Measurements from ENCODE around the gene BMP7.
"Not testable (repeated sequence)": the region's sequence is repeated elsewhere in the genome, so short reads cannot be mapped to it uniquely, and the experiment has no call there.

The BMP7 gene

DNA sequence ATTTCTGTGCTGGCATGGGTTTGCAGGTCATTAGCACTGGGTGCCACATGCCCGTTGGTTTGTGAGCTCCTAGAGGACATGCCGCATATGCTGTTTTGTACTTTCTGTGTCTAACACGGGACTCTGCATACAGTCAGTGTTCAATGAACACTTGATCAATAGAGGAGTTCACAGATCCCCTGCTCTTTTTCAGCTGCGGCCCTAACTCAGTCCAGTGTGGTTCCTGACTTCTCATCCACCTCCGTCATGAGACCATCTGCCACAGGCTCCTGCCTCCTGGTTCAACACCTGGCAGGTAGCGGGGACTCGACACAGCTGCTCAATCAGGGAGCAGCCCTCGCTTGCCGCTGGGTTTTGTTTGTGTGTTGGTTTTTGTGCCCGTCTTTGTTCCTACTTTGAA is 13.8 kb upstream of the BMP7 start:
- H3K4me3 ChIP-seq (ENCODE audit: low read depth, low read length): no peak overlapping the region
- TF ChIP-seq, protein P1, sequence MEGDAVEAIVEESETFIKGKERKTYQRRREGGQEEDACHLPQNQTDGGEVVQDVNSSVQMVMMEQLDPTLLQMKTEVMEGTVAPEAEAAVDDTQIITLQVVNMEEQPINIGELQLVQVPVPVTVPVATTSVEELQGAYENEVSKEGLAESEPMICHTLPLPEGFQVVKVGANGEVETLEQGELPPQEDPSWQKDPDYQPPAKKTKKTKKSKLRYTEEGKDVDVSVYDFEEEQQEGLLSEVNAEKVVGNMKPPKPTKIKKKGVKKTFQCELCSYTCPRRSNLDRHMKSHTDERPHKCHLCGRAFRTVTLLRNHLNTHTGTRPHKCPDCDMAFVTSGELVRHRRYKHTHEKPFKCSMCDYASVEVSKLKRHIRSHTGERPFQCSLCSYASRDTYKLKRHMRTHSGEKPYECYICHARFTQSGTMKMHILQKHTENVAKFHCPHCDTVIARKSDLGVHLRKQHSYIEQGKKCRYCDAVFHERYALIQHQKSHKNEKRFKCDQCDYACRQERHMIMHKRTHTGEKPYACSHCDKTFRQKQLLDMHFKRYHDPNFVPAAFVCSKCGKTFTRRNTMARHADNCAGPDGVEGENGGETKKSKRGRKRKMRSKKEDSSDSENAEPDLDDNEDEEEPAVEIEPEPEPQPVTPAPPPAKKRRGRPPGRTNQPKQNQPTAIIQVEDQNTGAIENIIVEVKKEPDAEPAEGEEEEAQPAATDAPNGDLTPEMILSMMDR (IDR thresholded peaks at IDR 0.05; ENCODE audit: insufficient read depth, low read depth, low read length, missing control alignments): no peak
- no peak for DNase-seq (ENCODE audit: low read depth)

DNA sequence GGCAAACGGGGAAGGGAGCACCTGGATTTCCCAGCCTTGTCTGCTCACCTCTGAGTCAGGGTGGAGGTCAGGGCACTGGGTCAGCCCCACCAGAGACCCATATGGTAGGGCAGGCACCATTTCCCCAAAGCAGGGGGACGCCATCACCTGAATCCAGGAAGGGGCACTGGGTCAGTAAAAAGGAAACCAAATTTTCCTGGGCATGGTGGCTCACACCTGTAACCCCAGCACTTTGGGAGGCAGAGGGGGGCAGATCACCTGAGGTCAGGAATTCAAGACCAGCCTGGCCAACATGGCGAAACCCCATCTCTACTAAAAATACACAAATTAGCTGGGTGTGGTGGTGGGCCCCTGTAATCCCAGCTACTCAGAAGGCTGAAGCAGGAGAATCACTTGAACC is 13.1 kb upstream of the BMP7 start:
- not testable (repeated sequence) for H3K4me3 ChIP-seq (ENCODE audit: low read depth, low read length); DNase-seq (ENCODE audit: low read depth)

DNA sequence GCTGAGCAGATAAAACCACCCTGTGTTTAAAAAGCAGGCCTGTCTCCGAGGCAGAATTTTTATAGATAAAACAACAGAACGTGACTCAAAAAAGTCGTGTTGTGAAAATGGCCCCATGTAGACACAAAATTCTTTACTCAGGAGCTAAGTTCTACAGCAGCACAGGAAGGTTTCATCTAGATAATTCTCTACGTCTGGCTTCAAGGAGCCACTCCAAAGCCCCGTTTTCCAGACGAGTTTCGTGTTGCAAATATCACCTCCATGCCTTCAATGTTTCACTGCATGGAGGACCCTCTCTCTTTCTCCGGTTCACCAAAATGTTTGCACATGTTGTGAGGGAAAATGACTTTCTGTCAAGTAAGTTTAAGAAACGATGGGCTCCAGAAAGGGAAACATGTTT is 12.0 kb upstream of the BMP7 start:
- no peak for DNase-seq (ENCODE audit: low read depth)
- TF ChIP-seq, protein P1 (IDR thresholded peaks at IDR 0.05; ENCODE audit: insufficient read depth, low read depth, low read length, missing control alignments): no peak
- H3K4me3 ChIP-seq (ENCODE audit: low read depth, low read length): no peak overlapping the region

DNA sequence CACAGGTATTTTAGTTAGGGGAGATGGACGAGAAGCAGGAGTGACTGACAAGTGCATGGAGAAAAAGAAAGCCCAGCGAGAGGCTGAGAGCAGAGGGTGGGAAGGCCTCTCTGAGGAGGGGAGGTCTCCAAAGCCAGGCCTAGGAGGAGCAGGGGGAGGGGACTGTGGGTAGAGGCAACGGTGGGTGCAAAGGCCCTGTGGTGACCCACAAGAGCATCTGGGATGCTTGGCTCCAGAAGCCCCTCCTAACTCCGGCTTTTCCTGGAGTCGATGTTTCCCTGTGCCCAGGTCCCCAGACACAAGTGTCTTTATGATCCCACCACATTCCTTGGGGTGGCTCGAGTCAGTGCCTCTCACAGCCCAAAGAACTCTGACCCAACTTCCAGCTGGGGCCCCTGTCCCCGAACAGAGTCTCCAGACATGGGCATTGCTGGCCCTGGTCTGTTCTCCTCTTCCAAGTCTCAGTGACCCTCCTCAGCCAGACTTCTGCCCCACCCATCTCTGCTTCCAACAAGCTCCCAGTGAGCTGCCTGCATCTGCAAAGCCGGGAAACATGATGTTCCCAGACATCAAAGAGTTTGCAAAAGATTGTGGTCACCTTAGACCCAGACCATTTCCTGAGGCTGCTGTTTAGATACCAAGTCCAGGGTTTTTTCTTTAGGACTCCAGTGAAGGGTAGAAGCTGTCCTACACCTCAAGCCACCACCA is 11.1 kb upstream of the BMP7 start:
- no peak for DNase-seq (ENCODE audit: low read depth)
- no peak overlapping the region for H3K4me3 ChIP-seq (ENCODE audit: low read depth, low read length)
- TF ChIP-seq, protein P1 (IDR thresholded peaks at IDR 0.05; ENCODE audit: insufficient read depth, low read depth, low read length, missing control alignments): no peak

DNA sequence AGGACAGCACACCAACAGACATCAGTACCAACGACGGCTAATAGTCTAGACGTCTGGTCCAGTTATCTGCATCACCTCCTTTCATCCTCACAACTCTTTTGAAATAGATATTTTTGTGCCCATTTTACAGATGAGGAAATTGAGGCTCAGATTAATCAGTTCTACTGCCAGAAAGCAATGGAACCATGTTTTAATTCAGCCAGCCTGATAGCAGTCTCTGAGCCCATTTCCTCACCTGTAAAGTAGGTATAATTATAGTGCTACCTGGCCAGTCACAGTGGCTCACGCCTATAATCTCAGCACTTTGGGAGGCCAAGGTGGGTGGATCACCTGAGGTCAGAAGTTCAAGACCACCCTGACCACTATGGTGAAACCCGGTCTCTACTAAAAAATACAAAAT is 9.8 kb upstream of the BMP7 start:
- H3K4me3 ChIP-seq (ENCODE audit: low read depth, low read length): no peak overlapping the region

DNA sequence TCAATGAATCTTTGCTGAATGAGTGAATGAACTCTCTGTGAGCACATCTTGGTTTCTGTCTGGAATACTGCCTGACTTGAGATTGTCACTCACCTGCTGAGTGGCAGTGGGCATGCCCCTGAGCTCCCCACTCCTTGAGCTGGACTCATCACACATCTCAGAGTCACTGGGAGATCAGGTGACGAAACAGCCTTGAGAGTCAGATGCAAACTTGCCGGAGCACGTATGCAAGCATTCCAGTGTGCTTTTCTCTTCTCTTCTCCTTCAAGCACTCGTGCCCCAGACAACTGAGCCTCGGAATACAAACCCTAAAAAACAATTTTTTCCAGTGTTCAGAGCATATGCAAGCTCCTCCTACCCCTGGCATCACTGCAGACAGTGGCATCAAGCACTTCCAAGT is 9.4 kb upstream of the BMP7 start:
- TF ChIP-seq, protein P1 (IDR thresholded peaks at IDR 0.05; ENCODE audit: insufficient read depth, low read depth, low read length, missing control alignments): no peak
- no peak for DNase-seq (ENCODE audit: low read depth)
- no peak overlapping the region for H3K4me3 ChIP-seq (ENCODE audit: low read depth, low read length)

More for the DNA sequence above, 9.8 kb upstream of the BMP7 start:
- DNase-seq (ENCODE audit: low read depth): no peak
- TF ChIP-seq, protein P1 (IDR thresholded peaks at IDR 0.05; ENCODE audit: insufficient read depth, low read depth, low read length, missing control alignments): no peak

DNA sequence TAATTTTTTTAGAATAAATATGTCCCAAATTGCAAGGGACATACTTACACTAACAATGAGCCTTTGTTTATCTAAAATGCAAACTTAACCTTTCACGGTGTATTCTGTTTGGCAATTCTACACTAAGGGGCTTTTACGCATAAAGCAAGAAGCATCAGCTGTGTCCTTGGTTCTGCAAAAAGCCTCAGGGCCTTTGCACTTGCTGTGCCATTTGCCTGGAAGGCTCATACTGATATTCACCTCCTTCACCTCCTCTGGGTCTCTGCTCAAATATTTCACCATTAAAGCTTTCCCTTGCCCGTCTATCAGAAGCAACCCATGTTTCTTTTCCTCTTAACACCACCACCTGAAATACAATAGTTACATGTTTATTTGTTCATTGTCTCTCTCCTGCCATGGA is 8.9 kb upstream of the BMP7 start:
- TF ChIP-seq, protein P1 (IDR thresholded peaks at IDR 0.05; ENCODE audit: insufficient read depth, low read depth, low read length, missing control alignments): no peak
- no peak overlapping the region for H3K4me3 ChIP-seq (ENCODE audit: low read depth, low read length)
- no peak for DNase-seq (ENCODE audit: low read depth)

Measured in GM12865 (cell line).